HG03439 (cell line): ENCODE measurements around the gene SLC49A4.

Experiments used
- ATAC-seq: cut with Tn5 transposase; IDR thresholded peaks from one replicate; pipeline ENCODE4 v1.9.1; 2021; ENCODE audit warnings: mild to moderate bottlenecking, moderate library complexity; ENCODE audit not compliant: unreplicated experiment

SLC49A4 gene

GRCh38 chr3:122902326-122902725, 107.5 kb downstream of the SLC49A4 start:
- no peak for ATAC-seq

GRCh38 chr3:122903171-122903570, 108.3 kb downstream of the SLC49A4 start:
- no peak for ATAC-seq

GRCh38 chr3:122907471-122907870, 112.6 kb downstream of the SLC49A4 start:
- ATAC-seq = no peak

GRCh38 chr3:122908251-122908650, 113.4 kb downstream of the SLC49A4 start:
- no peak for ATAC-seq

GRCh38 chr3:122911901-122912300, 117.0 kb downstream of the SLC49A4 start:
- no peak for ATAC-seq

DNA sequence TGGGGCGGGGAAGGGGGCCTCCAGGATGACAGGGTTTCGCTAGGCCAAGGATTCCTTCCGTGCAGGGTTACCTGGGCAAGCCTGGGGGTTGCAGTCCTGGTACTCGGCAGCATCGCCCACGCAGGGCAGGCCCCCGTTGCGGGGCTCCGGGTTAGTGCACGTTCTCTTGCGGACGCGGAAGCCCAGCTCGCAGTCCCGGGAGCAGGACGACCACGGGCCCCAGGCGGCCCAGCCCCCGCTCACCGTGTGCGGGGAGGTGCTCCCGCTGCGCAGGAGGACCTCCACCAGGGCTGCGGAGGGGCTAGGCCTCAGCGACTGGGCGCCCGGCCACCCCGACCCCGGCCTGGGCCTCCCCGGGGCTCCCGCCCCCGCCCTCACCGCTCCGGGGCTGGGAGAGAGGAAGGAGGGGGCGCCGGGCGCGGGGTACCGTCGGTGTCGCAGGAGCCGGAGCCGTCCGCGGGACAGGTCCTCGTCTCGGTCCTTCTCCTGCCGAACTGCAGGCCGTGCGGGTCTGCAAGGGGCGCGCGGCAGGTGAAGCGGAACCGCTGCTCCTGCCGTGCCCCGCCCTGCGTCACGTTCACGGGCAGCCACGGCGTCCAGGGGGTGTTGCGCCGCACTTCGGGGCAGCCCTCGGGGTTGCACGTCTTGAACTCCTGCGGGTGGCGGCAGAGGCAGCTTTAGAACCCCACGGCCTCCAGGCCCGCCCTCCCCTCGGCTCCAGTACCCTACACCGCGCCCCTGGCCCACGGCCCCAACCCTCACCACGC, 118.1 kb downstream of the SLC49A4 start:
- no peak for ATAC-seq

- no peak for ATAC-seq
Measured at GRCh38 chr3:122913539-122914100, 118.8 kb downstream of the SLC49A4 start.

- no peak for ATAC-seq
Measured at GRCh38 chr3:122915300-122916055, 120.6 kb downstream of the SLC49A4 start.

- no peak for ATAC-seq
Measured at GRCh38 chr3:122916084-122916483, 121.2 kb downstream of the SLC49A4 start.

DNA sequence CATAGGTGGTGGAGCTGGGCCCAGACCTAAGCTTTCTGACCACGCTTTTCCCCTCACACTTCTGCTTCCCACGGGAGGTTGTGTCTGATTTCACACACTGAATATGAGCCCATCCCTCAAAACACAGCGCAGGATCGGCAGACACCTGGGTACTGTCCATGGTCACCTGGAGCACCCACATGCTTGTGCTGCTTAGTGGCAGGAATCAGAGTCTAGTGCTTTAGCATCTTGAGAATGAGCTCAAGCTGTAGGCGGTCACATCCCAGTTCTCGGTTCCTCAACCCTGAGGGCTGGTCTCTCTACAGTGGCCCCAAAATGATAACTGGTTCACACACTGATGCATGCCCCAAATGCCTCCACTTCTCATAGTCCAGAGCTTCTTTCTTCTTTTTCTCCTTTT, 121.7 kb downstream of the SLC49A4 start:
- no peak for ATAC-seq

DNA sequence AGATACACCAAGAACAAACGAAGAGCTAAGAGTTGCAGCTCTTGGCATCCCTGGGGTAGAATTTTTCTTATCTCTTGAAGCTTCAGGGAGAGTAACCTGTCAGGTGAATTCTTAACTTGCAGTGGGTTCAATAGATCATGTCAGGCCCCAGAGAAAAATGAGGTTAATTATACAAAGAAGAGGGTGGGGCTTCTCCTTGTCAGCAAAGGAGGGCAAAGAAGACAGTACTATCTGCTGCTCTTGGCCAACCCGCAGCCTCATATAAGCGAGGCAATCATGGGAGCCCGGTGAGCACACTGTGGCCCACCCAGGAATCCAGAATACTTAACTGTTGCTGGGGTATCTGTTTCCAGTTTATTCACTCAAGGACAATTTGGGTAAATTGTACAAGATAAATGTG, 122.5 kb downstream of the SLC49A4 start:
- ATAC-seq = no peak

DNA sequence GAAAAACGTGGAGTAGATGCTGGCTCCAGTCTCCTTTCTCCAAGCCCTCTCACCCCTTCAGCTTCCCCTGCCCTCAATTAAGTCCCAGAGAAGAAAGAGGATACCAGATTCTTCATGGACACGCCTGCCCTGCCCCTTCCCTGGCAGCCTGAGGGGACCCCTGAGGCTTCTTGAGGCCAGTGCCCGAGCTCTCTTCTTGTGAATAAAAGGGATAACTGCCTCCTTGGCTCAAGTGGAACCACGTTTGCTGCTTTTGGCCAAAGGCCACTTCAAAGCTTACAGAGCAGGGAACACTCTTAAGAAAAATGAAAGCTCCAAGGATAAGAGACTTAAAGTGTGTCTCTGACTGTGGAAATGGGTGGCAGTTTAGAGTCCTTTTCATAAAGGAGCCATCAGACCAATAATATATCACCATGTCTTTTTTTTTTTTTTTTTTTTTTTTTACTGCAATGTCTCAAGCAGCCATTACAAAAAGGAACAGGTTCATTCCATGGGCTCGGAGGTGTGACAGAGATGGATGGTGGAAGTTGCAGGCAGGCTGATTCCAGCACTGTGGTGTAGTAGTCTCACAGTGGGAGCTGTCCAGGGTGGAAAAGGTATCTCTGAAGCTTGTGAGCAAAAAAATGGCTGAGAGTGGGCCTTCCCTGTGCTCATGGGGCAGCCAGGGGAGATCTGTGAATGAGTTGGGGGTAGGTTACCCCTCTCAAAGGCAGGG, 123.9 kb downstream of the SLC49A4 start:
- ATAC-seq = no peak

GRCh38 chr3:122919291-122919610, 124.4 kb downstream of the SLC49A4 start:
- ATAC-seq = no peak

GRCh38 chr3:122920986-122921385, 126.1 kb downstream of the SLC49A4 start:
- no peak for ATAC-seq

GRCh38 chr3:122921791-122922651, 127.2 kb downstream of the SLC49A4 start:
- no peak for ATAC-seq

GRCh38 chr3:122923611-122924010, 128.7 kb downstream of the SLC49A4 start:
- ATAC-seq = no peak

DNA sequence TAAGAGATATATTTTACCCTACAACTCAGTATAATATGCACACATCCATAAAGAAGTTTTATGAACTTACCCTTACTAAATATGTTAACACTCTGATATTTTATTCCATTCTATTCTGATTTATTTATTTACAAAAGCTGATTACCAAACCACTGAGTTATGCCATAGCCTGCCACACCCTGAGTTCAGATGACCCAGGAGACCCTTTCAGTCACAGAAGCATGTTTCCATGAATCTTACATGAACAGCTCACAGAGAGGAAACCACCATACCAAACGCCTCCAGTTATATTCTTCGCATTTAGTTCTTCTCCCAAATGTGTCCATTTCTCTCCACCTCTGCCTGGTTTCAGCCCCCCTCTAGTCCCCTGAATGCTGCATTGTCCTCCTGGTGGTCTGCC, 129.2 kb downstream of the SLC49A4 start:
- ATAC-seq = no peak

- ATAC-seq = no peak
Measured at GRCh38 chr3:122925756-122926155, 130.9 kb downstream of the SLC49A4 start.

GRCh38 chr3:122926322-122926721, 131.5 kb downstream of the SLC49A4 start:
- ATAC-seq = no peak

- no peak for ATAC-seq
Measured at GRCh38 chr3:122926811-122927210, 131.9 kb downstream of the SLC49A4 start.

- ATAC-seq = no peak
Measured at GRCh38 chr3:122927726-122928125, 132.9 kb downstream of the SLC49A4 start.
